ENCODE results near the gene DGKZ.
A peak's percentile ranks its signal among the peaks of the same experiment; 100 is the strongest.

DGKZ gene

DNA sequence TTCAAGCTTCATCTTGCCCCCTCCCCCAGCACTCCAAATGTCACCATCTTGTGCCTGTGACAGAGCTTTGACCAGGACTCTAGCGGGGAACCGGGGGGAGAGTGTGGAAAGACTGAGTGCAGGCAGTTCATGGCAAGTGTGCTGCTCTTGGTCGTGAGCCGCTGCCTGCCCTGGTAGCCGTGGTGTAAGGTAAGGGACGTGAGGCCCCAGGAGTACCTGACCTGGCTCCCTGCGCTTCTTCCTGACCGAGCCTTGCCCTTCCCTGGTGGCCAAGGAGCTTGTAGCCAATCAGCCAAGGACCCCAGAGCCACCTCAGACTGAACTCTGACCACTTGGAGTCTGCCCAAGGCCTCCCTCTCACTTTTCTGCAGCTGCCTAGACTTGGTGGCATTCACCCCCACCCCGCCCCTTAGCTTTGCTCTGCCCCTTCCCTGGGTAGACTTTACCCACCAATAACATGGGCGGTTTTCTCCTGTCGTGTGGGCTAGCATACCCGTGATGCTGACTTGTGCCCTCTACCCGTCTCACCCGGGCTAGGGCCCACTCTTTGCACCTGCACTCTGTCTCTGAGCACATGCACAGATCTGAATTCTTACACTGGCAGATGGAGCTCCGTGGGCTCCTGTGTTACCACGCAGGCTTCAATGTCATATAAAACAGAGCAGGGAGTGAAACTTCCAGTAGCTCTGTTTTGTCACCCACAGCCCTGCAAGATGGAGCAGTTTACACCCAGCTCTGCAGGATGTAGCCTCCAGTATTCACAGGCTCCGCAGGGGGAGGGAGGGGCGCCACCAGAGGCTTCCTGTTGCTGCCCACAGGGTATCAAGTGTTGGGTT lies 1.5 kb downstream of the DGKZ start:
- peak; percentile 34 to 43 for DNase-seq

DNA sequence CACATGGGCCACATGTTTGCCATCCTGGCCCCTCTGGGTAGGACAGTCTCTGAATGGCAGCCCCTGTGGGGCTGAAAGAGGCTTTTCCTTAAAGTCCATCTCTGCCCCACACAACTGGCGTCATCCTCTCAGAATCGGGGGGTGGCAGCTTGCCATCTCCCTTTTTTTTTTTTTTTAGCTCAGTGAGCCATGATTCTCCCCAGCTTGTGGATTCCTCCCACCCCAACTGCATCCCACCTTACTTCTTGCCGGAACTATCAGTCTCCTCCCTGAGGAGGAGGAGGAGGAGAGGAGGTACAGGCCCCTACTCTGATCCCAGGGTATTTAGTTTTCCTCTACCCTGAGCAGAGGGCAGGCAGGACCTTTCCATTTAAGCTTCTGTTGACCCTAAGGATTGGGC lies 3.4 kb downstream of the DGKZ start:
- no peak for DNase-seq

DNA sequence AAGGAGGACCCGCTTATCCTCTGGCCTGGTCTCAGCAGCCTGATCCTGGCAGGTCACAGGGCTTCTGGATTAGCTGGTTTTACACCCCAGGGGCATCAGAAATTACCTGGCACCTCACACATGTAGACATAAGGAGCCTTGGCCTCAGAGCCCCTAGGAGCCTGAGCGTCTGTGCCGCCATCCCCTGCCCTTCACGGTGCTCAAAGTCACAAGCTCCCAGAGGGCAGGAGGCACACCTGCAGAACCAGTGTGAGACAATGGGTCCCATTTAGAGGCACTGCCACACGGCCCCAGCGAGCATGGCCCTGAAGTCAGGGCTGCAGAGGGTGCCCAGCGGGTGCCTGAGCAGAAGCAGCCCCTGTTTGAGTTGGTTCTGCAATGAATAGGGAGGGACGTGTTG lies 3.9 kb downstream of the DGKZ start:
- no peak for DNase-seq

DNA sequence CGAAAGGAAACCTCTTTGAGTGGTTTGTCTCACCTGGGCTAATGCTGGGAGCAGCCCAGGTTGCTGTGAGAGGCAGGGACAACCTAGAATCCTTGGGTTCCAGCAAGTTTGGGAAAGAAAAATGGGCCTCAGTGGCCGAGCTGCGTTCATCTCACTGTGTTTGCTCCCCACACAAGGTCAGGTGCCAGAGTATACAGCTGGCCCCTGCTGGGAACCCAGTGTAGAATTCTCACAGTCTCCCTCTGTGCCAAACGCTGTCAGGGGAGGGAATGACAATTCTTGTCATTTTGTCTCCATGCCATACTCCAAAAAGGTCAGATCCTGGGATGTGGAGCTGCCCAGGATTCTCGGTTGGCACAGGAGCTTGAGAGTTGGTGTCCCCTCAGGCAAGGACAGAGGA lies 4.3 kb downstream of the DGKZ start:
- no peak for DNase-seq

DNA sequence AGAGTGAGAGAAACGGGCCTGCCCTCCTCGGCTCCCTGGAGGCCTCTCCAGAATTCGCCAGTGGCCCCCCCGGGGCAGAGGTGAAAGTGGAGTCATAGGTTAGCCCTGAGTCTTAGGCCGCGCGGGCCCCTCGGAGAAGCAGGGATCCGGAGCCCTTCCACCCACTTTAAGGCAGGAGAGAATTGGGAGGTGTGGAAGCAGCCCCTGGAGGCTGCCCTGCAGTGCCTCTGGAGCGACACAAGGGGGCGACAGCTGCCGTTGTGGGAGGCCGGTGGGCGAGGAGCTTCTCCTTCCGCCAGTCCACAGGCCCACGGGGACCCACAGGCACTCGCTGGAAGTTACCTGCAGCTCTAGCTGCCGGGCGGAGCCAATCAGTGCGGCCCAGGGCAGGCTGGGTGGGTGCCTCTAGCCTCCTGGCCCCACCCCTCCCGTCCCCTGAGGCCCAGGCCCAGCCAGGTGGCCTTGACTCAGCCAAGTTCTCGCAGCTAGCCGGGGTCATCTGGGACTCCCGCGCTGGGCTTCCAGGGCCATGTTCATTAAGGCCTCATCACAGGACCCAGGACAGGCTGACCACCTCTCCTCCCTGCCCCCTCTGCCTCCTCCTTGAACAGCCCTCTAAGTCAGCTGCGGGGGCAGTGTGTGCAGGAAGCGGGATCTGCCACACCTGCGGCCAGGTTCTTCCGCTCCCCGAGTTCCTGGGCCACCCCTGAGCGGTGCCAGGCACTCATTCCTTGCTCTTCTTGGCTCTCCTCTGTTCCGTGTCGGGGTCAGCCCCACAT lies 5.0 kb downstream of the DGKZ start:
- DNase-seq: peak; percentile 45 to 56

DNA sequence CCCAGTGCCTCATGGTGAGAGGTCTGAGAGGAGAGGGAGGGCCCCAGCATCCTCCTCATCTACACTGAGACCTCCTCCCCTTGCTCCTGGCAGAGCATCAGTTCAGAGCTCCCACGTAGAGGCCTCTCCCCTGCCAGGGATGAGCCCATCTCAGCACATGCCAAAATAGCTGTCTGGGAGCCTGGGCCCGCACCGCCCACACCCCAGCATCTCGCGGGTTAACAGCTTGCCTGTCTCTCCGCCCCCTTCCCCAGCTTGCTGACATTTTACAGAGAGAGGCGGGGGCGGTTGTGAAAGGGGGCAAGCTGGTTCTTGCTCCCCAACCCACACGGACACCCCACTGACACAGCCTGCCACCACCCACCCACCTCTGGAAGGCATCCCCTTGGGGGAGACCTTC lies 6.4 kb downstream of the DGKZ start:
- no peak for DNase-seq

DNA sequence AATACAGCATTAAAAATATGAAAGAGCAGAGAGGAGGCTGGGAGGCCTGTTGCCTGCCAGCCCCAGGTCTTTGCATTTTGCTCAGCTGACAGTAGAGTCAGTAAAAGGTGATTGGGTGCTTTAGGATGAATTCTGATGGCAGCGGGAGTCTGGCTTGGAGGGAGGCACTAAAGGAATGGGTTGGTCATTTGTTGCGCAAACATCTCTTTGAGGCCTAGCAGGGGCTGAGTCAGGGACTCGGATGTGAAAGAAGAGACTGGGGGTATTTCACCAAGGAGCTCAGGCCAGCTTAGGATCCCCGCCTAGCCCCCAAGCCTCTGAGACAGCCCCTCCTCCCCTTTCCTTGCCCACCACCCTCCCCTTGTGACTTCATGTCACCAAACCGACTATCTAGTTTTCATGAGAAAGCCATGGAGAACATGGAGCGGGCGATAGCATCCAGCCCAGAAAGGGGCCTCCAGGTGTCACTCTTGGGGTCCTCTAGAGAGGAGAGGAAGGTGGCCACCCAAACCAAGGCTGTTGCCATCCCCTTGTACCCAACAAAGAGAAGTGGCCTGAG lies 9.7 kb downstream of the DGKZ start:
- no peak for DNase-seq

DNA sequence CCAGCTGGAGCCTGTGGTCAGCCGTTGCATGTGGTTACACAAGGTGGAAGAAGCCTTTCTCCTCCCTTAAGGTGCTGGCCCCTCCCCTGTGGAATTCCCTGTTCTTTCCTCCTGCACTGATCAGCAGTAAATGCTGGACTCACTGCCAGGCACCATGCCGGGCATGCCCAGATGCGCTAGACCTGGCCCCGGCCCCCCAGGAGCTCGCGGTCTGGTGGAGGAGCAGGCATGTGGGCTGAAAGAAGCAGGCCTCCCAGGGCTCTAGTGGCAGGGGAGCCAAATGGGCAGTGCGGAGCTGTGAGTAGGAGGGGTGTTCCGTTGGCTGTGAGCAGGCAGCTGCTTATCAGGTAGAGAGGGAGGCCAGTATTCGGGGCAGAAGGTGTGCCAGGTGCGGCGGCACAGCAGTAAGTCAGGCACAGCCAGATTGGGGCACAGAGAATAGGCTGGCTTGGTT lies 10.2 kb downstream of the DGKZ start:
- no peak for DNase-seq

DNA sequence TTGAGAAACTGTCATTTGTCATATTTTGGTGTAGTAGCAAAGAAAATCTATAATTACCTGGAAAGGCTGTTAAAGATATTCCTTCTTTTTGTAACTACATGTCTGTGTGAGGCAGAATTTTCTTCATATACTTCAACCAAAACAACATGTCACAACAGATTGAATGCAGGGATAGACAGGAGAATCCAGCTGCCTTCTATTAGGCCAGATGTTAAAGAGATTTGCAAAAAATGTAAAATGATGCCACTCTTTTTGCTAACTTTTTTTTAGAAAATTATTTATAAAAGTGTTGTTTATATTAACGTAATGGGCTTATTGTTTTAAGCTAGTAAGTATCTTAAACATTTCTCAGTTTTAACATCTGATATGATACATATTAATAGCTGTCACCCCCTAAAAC lies 12.7 kb downstream of the DGKZ start:
- no peak for DNase-seq

DNA sequence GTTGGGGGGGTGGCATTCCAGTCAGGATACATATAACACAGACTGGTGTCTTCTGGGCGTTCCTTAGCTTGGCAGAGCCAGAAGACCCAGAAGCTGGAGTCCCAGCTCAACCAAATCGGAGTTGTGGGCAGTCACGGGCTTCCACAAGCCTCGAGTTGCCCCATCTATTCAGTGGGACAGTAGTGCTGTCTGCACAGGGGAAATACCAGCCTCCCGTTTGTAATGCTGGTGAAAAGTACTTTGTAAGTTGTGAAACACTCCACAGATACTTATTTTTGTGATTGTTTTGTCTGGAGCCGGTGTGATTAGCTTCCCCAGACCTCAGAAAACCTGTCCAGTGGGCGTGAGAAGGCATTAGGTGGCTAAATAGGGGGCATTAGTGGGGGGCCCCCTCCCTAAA lies 13.6 kb downstream of the DGKZ start:
- peak in 1 of 2 experiments; percentile 49 for DNase-seq

DNA sequence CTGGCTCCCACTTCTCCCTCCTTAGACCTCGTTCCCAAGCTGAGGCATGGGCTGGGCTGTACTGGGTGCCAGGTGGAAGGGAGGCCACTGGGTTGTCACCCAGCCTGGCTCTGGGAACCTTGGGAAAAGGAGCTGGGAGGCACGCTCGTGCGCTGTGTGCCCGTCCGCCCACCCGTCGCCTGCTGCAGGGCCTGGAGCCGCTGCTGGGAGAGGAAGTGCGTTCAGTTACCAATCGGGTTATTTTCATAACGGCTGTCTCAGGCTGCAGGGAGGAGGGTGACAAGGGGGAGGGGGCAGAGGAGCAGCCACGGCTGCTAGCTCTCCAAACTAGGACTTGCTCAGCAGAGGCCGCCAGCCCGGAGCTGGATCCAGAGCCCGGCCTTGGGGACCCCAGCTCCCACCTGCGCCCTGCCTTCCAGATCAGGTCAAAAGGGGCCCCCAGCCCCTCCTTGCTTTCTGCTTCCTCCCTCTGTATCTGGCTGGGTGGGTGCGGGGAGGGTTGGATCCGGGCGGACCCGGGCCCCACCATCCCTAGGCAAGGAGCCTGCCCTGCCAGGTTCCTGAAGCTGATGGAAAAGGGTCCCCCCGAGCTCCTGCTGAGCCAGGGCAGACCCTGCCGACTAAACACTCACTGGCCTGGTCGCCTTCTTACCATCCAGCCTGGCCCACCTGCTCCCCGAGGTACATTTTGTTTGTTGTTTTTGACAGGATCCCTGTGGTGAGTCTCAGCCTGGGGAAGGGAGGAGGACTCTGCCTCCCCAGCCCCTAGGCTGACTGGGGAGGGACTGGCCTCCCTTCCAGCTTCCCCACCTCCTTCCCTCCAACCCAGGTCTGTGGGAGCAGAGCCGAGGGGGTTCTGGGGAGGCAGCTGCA lies 14.3 kb downstream of the DGKZ start:
- peak; percentile 96 to 97 for DNase-seq

DNA sequence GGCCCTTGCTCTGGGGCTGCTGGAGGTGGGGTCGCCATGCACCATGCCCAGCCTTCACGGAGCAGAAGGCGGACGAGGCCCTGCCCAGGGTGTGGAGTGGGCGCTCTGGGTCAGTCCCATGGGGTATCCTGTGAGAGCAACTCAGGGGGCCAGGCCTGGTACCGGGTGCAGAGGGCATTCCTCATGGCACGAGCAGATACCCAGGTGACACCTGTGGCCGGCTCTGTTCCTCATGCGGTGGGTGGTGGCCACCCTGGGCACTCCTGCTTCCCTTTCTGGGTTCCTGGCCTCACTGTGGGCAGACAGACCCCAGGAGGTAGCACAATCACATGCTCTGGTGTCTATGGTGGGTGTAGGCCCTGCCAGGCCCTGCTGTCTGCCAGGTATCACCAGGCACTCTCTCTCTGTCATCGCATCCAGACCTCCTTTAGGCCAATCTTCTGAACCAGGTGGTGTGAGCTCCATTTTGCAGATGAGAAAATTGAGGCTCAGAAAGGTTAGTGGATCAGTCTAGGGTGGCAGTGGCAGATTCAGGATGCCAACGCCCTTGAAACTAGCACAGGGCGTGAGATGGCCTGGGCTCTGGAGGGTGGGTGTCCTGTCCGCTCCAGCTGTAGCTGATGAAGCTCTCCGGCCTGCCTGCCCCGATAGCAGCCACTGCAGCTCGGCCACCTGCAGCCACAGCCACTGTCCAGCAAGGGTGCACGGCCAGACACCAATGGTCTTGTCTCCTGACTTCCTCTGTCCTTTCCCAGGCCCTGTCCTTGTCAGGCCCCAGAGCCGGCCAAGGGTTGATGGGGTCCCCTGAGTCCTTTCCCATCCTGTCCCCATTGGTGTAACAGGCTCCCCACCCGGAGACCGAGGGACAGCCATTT lies 15.1 kb downstream of the DGKZ start:
- no peak for DNase-seq

DNA sequence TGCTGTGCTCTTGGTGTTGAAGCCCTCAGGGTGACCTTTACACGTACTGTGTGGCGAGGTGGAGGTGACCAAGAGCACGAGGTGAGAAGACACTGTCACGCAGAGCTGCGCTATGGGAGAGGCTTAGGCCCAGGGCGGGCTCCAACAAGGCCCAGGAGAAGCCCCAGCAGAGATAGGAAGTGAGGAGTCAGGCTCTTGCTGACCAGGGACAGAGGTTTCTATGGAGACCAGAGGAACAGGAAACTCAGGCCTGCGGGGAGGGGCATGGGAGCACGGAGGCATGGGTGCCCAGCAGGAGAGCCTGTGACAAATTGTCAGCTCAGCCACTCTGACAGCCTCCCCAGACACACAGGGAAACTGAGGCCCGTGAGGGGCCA lies 15.8 kb downstream of the DGKZ start:
- DNase-seq: peak in 1 of 2 experiments; percentile 31

DNA sequence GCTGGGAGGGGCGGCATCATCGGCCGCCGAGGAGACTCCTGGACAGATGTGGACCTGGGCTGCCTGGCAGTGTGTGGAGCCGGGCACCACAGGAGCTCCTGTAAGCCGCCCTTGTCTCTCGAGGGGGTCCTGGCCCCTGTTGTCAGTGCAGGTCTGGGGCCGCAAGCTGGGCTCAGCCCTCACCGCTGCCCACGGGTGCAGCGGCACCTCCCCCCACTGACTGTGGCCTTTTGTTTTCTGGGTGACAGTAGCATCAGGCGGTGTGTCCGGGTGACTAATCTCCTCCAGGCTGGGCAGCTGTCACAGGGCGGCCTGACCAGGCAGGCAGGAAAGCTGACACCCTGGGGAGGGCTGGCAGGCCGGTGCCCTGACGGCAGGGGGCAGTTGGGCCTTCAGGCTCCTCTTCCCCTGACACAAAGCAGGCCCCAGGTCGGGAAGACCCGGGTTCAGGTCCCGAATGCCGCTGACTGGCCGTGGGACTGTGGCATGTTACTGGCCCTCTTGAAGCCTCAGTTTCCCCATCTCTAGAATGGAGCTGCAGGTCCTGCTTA lies 16.3 kb downstream of the DGKZ start:
- DNase-seq: no peak

DNA sequence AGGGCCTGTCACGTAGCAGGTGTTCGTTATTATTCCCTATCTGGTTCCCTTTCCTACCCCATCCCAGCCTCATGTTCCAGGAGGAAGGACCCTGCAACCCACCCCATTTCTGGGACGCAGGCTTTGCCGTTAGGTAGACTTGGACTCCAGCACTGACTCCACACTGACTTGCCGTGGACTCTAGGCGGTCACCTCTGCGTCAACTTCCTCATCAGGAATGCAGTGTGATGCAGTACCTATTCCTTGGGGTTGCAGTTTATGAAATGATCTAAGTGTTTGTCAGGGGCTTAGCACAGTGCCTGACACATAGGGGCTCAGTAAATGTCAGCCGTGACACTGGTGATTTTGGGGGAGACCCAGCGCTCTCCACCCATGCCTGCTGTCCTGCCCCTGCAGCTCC lies 16.8 kb downstream of the DGKZ start:
- no peak for DNase-seq

DNA sequence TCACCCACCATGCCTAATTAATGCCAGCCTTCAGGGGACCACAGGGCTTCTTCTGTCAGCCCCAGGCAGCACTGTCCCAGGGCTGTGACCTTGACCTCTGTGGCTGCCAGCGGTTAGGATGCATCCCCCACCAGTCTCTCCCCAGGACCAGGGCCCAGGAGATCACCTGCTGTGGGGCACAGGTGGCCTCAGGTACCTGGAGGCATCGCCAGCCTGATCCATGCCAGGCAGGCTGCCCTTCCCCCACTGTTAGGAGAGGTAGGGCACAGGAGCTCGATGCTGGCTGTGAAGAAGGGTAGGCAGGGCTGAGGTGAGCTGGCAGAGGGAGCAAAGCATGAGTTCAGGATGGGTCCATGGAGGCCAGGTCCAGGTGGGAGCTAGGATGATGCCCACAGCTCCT lies 17.5 kb downstream of the DGKZ start:
- no peak for DNase-seq

DNA sequence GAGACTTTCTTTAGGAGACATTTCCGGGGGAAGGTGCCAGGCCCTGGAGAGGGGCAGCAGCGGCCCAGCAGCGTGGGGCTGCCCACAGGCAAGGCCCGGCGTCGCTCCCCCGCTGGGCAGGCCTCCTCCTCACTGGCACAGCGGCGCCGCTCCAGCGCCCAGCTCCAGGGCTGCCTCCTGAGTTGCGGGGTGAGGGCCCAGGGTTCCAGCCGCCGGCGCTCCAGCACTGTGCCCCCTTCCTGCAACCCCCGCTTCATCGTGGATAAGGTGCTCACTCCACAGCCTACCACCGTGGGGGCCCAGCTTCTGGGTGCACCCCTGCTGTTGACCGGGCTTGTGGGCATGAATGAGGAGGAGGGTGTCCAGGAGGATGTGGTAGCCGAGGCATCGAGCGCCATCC lies 19.0 kb downstream of the DGKZ start:
- no peak for DNase-seq

DNA sequence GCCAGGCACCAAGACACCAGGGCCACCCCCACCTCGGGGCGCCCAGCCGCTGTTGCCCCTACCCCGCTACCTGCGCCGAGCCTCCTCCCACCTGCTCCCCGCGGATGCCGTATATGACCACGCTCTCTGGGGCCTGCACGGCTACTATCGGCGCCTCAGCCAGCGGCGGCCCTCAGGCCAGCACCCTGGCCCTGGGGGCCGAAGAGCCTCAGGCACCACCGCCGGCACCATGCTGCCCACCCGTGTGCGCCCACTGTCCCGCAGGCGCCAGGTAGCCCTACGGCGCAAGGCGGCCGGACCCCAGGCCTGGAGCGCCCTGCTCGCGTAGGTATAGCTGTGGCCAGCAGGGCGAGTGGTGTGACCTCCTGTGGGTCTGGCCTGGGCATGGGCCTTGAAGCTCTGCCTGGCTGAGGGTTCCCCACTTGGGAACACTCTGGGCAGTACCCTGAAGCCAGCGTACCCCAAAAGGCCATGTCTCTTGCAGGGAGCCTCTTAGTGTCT lies 19.4 kb downstream of the DGKZ start:
- DNase-seq: no peak

DNA sequence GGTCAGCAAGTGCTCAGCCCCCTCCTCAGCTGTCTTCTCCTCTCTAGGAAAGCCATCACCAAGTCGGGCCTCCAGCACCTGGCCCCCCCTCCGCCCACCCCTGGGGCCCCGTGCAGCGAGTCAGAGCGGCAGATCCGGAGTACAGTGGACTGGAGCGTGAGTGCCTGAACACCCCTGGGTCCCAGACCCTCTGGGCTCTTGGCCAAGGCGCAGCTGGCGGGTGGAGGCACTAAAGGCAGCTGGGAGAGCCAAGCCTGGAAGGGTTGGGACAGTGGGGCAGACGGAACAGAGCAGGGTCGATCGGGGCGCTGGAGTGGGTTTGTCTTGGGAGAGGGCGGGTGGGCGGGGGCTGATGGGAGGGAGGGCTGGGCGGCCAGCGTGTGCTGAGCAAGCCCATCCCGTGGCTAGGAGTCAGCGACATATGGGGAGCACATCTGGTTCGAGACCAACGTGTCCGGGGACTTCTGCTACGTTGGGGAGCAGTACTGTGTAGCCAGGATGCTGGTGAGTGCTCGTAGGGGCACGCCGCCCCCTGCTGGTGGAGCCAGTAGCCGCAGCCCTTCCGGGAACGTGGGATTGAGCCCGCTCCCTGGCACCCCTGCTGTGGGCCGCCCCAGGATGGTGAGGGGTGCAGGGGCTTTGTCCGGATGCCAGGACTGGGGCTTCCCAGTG lies 20.1 kb downstream of the DGKZ start:
- DNase-seq: peak; percentile 51 to 62

DNA sequence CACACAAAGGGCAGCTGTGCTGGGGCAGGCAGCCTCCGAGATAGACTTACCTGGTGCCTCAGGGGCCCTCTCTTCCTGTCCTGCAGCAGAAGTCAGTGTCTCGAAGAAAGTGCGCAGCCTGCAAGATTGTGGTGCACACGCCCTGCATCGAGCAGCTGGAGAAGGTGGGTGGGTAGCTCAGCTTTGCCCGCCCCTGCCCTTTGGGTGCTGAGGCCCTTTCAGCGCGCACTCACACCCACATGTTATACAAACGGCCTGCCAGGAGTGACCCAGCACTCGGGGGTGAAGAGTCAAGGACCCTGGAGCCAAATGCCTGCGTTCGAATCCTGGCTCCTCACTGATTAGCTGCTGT lies 20.6 kb downstream of the DGKZ start:
- DNase-seq: no peak

Data from Kasumi-1 (cell line).